ENCODE results near the gene BRAF.
A peak's percentile ranks its signal among the peaks of the same experiment; 100 is the strongest.
"Not testable (repeated sequence)": the region's sequence is repeated elsewhere in the genome, so short reads cannot be mapped to it uniquely, and the experiment has no call there.

Gene BRAF

DNA sequence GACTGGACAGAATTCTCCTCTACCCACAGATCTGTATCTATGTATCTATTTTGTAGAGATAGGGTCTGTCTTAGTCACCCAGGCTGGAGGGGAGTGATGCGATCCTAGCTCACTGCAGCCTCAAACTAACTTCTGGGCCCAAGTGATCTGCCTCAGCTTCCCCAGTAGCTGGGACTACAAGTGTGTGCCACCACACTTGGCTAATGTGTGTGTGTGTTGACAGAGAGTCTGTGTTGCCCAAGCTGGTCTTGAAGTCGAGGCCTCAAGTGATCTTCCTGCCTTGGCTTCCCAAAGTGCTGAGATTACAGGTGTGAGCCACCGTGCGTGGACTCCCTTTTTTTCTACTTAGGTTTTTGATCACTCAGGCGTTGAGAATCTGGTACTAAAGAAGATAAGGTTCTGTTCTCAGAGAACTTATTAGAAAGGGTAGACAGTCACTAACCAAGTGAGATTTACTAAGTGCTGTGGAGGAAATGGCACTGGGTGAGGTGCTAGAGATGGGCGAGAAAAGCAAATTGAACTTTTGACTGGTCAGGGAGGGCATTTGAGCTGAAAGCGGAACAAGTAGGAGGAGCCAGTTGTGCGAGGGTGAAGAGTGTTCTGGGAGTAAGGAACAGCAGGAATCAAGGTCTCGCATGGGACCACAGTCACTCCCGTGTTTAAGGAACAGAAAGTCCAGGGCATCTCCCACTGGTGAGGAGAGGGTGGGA, 210.2 kb downstream of the BRAF start:
- no peak for DNase-seq (ENCODE audit: low read depth in 2 of 3, low spot score in 2 of 3)

DNA sequence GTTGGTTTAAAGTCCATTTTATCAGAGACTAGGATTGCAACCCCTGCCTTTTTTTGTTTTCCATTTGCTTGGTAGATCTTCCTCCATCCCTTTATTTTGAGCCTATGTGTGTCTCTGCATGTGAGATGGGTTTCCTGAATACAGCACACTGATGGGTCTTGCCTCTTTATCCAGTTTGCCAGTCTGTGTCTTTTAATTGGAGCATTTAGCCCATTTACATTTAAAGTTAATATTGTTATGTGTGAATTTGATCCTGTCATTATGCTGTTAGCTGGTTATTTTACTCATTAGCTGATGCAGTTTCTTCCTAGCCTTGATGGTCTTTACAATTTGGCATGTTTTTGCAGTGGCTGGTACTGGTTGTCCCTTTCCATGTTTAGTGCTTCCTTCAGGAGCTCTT, 212.3 kb downstream of the BRAF start:
- DNase-seq (ENCODE audit: low read depth in 2 of 3, low spot score in 2 of 3), result not testable (repeated sequence)

DNA sequence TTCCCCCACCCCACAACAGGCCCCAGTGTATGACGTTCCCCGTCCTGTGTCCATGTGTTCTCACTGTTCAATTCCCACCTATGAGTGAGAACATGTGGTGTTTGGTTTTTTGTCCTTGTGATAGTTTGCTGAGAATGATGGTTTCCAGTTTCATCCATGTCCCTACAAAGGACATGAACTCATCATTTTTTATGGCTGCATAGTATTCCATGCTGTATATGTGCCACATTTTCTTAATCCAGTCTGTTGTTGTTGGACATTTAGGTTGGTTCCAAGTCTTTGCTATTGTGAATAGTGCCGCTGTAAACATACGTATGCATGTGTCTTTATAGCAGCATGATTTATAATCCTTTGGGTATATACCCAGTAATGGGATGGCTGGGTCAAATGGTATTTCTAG, 216.0 kb downstream of the BRAF start:
- not testable (repeated sequence) for DNase-seq (ENCODE audit: low read depth in 2 of 3, low spot score in 2 of 3)

DNA sequence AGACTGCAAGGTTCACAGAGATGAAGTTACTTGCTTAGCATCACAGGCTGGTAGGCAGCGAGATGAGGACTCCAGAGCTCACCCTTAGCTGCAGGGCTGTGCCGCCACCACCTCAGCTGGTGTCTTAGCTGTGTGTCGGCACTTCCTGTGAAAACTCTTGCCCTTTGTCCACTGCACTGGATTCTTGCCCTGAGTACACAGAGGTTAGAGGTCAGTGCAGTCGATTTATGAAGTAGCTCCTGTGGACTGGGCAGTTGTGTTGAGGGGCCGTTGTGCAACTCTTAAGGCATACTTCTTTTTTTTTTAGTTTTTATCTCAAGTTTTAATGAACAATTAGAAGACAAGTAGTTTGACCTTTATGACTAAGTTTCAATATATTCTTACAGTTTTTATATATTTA, 217.6 kb downstream of the BRAF start:
- no peak for DNase-seq (ENCODE audit: low read depth in 2 of 3, low spot score in 2 of 3)

DNA sequence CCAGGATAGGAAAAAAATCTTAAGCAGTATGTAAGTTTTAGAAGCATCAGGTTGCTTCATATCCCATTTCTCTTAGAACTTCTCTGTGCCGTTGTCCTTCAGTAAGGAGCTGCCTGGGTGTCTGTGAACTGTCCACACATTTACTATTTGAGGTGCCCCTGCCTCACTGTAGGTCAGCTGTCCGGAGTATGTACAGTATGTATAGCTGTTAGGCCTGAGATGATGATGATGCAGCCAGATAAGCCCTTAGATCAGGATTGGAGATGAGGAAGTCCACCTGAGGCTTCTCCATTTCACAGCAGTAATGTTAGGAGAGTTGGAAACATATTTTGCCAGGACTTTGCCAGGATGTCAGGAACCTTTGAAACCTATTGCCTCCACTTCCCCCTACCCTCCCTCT, 220.5 kb downstream of the BRAF start:
- no peak for DNase-seq (ENCODE audit: low read depth in 2 of 3, low spot score in 2 of 3)

DNA sequence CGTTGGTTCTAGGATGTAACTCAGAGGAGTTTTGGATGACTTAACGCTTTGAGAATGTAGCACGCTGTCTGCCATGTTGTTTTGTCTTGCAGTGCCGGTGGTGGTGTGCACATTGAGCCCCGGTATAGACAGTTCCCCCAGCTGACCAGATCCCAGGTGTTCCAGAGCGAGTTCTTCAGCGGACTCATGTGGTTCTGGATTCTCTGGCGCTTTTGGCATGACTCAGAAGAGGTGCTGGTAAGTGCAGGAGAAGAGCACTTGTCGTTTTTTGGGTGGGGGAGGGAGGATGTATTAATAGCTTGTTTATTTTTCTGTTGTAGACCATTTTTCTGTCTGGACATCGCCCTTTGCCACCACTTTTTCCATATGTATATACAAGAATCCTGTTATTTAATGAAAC, 222.0 kb downstream of the BRAF start:
- DNase-seq (ENCODE audit: low read depth in 2 of 3, low spot score in 2 of 3), result no peak

DNA sequence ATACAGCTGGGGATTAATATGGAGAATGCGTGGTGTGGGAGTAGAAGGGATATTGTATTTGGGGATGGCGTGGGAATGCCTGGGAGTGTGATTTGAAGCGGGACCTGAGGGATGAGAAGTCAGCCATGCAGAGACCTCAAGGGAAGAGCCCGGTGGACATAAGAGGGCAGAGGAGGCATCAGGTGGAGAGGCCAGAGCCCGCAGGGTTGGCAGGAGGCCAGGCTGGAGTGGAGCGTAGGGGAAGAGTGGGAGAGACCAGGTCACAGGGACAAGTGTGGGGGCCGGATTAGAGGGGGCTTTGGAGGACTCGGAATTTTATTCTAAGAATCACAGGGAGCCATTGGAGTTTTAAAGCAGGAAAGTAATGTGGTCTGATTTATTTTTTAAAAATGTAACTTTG, 226.3 kb downstream of the BRAF start:
- DNase-seq (ENCODE audit: low read depth in 2 of 3, low spot score in 2 of 3), result no peak

DNA sequence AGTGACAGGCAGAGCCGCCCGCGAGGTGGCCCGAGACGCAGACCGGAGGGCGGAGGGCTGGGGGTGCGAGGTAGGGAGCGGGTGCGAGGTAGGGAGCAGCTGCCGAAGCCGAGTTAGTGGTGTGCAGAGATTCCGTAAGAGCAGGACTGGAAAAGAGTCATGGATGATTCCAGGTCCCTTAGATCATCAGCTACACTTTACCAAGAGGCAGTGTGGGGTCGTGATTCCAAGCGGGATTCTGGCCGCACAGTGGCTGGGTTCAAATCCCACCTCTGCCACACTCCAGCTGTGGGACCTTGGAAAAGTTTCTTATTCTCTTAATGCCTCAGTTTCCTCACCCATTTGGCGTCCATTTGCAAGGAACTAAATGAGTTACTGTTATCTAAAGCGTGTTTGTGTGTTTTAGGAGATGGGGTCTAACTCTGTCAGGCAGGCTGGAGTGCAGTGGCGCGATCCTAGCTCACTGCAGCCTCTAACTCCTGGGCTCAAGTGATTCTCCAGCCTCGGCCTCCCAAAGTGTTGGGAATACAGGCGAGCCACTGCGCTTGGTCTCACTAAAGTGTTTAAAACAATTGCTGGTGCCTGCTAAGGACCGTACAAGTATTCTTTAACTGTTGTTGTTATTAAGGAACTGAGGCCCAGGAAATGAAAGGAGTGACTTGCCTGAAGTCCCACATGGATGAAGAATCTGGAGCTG, 227.1 kb downstream of the BRAF start:
- DNase-seq (ENCODE audit: low read depth in 2 of 3, low spot score in 2 of 3), result no peak

DNA sequence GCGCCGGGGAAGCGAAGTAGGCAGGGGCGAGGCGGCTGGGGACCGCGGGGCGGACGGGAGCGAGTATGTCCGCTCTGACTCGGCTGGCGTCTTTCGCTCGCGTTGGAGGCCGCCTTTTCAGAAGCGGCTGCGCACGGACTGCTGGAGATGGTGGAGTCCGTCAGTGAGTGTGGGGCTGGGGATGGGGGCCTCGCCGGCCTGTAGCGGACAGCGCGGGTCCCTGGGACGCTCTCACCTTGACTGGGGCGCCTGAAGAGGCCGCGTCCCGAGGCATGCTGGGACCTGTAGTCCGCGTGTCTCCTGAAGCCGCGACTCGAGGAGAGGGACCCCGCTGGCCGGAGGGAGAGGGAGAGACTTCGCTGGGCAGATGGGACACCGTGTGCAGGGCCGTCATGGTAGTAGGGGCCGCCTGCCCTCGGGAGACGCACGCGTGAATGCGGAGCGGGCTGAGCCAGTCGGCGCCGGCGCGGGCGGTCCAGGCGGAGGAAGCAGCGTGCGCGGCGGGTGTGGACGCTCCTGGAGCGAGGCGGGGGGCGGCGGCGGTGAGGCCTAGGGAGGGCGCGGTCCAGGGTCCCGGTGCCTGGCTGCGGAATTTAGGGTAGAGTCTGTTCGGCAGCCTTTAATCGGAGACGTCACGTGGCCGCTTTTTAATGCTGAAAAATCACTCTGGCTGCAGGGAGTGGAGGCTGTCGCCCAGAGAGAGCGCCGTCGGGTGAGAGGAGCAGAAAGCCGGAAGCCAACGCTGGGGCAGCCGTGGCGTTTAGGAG, 227.9 kb downstream of the BRAF start, which contains the start of gene NDUFB2:
Gene NDUFB2, plus strand, starts transcription at position 29 of the 767 bp plus-strand sequence. Its CDS starts 37 bp downstream, at position 66.
- DNase-seq (ENCODE audit: low read depth in 2 of 3, low spot score in 2 of 3), result peak in 2 of 3 experiments; percentile 32 to 96

DNA sequence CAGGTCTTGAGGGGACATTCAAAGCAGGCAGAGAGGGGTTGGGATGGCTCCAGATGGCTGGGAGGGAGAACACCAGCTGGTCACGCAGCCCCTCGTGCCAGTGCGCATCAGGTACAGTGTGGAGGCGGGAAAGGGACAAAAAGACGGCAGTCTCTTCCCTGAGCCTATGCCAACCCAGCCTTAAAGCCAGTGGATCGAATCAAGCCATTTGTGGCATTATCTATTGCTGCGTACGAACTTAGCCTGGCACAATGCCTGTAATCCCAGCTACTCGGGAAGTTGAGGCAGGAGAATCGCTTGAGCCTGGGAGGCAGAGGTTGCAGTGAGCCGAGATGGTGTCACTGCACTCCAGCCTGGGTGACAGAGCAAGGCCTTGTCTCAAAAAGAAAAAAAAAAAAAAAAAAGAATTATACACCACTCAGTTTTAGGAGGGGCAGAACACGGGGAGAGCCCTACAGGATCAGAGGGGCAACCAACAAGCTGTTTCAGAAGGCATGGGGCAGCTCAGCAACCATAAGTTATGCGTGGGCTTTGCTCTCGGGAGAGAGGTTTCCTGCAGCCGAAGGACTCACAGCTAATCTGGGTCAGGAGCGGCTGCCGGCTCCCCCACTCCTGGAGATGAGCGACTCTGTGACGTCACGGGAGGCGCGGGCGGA, 228.6 kb downstream of the BRAF start:
- peak in 2 of 3 experiments; percentile 87 to 92 for DNase-seq (ENCODE audit: low read depth in 2 of 3, low spot score in 2 of 3)

DNA sequence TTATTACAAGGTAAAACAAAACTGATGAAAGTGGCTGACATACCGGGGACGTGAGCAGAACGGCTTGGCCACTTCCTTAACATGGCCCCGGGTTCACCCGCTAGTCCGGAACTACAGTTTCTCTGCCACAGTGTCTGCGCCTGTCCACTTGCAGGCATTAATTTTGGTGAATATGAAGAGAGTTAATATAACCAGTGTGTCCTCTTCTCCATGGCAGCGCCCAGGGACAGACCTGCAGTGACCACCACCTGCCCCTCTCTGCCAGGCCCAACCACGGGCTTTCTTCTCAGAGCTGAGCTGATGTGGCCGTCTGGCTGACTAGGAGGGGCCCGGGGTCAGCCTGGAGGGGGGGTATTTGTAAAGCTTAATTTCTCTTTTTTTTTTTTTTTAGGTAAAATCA, 229.3 kb downstream of the BRAF start:
- DNase-seq (ENCODE audit: low read depth in 2 of 3, low spot score in 2 of 3), result no peak

DNA sequence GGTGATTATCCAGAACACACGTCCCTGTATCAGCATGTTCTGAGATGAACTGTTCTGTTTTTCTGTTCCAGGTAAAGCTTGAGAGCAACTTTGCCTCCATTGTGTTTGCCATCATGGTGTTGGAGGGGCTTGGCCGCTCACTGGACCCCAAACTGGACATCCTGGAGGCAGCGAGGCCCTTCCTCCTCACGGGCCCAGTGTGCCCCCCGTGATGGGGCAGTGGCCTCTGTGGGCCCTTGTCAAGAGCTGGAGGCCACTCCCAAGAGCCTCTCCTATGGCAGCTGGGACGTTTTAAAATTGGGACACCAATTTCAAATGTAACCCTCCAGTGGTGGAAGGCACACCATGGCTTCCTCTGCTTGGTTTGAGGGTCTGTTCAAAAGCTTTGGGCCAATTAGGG, 230.1 kb downstream of the BRAF start:
- no peak for DNase-seq (ENCODE audit: low read depth in 2 of 3, low spot score in 2 of 3)

DNA sequence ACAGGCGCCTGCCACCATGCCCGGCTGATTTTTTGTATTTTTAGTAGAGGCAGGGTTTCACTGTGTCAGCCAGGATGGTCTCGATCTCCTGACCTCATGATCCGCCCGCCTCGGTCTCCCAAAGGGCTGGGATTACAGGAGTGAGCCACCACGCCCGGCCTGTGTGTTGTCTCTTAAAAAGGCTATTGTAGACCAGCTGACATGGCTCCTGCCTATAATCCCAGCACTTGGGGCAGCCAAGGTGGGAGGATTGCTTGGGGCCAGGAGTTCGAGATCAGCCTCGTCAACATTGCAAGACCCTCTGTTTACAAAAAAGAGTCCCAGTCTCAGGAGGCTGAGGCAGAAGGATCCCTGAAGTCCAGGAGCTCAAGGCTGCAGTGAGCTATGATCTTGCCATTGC, 230.9 kb downstream of the BRAF start:
- DNase-seq (ENCODE audit: low read depth in 2 of 3, low spot score in 2 of 3), result not testable (repeated sequence)

DNA sequence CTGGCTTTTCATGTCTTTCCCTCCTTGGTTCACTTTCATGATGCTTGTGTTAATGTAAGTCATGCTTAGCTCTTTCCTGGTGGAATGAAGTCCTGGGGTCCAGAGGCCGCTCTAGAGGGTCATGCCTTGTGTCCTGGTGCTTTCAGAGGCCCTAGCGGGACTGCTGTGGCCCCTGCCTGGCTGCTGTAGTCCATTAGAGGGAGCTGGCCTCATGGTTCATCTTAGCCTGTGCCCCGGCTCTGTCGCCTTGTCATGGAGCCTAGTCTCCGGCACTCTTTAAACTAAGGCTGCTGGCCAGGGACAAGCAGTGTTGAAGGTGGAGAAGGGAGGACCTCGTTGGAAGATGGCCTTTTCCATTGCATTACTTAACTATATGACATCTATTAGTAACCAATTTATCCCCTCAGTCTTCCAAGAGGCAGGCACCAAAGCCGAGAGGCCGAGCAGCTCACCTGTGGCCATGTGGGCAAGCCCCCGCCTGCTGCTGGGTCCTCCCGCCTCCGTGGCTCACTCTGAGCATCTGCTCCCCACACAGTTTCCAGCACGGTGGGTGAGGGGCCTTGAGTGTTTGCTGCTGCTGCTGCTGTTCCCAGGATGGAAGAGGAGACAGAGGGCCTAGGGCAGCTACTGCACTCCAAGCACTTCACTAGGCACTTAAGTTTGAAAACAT, 233.2 kb downstream of the BRAF start:
- no peak for DNase-seq (ENCODE audit: low read depth in 2 of 3, low spot score in 2 of 3)

DNA sequence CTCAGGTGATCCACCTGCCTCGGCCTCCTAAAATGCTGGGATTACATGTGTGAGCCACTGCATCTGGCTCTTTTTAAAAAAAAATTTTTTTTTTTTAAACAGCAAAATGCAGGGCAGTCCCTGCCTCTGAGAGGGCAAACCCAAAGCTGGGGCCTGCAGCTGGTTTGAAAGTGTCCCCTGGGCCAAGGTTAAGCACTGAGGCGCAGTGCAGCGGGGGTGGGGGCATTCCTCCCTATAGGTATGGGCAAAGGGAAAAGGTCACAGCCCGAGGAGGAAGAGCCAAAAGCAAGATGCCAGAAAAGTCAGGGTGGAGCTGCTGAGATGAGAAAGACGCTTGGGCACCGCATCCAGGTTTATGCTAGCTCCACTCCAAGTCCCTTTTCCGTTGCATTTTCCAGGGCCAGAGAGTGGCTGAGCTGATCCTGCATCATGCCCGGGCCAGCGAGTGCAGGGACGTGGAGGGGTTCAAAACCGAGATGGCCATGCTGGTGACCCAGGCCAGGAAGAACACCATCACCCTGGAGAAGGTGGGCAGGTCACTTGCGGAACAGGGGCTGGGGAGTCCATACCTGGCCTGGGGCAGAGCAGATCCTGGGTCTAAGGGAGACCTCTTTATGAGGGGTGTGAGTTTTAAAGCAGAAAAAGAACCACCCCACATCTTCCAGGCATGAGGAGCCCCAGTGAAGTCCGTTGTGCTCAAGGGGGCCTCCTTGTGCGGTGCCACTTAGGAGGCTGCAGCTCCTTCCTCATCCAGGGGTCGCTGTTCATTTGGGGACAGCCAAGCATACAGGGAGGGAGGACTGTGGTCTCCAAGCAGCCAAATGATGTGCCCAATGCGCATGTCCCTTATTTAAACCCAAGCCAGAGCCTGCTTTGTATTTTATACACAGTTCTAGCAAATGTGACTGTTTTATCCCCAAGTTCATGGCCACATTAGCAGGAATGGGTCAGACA, 235.3 kb downstream of the BRAF start:
- DNase-seq (ENCODE audit: low read depth in 2 of 3, low spot score in 2 of 3), result no peak

DNA sequence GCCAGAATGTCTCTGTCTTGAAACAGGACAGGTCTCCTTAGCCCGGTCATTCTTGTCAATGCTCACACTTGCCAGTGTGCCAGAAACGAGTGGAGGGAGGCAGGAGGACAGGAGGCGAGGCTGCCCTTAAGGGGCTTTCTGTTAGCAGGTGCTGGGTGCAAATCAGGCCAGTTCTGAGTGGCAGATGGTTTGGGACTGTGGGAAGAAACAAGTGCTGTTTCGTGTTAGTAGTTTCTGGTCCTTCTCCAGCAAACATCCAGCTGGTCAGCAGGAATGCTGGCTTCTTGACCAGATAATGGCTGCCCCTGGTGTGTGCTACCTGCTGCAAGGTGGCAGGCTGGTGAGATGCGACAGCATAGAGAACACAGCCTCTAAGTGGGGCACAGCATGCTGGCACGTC, 236.4 kb downstream of the BRAF start:
- DNase-seq (ENCODE audit: low read depth in 2 of 3, low spot score in 2 of 3), result no peak

DNA sequence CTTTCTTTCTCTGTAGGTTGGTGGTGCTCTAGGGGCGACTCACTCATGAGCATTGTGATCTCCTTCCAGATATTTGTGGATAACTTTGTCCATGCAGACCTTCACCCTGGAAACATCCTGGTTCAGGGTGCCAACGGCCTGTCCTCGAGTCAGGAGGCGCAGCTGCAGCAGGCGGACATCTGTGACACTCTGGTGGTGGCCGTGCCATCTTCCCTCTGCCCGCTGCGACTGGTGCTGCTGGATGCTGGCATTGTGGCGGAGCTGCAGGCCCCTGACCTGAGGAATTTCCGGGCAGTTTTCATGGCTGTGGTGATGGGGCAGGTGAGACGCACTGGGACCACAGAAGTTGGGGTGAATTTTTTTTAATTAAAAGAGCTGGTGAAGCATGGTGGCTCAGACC, 237.8 kb downstream of the BRAF start:
- no peak for DNase-seq (ENCODE audit: low read depth in 2 of 3, low spot score in 2 of 3)

DNA sequence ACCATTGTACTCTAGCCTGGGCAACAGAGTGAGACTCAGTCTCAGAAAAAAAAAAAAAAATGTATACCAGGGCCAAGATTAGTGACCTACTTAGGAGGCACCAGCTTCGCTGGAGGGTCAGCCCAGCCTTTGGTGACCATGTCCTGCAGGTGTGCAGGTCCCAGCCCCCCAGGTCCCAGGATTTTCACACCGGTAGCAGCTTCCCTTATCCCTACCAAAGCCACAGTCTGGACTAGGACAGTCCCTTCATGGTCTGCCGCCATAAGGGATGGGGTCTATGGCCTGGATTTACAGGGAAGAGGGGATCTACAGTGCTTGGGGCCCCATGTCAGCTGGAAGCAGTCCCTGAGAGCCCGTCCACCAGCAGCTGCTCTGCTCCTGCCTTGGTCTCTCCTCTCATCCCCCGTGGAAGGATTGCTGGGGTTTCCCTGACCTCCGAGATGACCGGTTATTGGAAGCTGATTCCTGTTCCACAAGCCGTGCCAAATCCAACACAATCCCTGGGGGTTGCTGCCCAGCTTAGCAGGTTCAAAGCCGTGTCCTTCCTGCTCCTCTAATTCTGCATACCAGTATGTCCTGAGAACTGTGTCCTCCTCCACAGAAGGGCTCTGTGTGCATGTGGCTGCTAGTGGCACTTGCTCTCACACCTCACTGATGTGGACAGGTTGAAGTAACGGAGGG, 239.2 kb downstream of the BRAF start:
- no peak for DNase-seq (ENCODE audit: low read depth in 2 of 3, low spot score in 2 of 3)

Measured in activated CD8-positive, alpha-beta memory T cell treated with anti-CD3 and anti-CD28 coated beads for 48 hours (primary cell).